Measurements from ENCODE around the gene GORASP1. TPM values are rescaled to one million over a fixed set of nuclear protein-coding genes. Genes with fewer than 3 reads are reported as not detected.
A peak's percentile ranks its signal among the peaks of the same experiment; 100 is the strongest.

Gene GORASP1
- total and polyA plus RNA-seq, 2 experiments from 2014 or later: 10.3 to 38.3 TPM

DNA sequence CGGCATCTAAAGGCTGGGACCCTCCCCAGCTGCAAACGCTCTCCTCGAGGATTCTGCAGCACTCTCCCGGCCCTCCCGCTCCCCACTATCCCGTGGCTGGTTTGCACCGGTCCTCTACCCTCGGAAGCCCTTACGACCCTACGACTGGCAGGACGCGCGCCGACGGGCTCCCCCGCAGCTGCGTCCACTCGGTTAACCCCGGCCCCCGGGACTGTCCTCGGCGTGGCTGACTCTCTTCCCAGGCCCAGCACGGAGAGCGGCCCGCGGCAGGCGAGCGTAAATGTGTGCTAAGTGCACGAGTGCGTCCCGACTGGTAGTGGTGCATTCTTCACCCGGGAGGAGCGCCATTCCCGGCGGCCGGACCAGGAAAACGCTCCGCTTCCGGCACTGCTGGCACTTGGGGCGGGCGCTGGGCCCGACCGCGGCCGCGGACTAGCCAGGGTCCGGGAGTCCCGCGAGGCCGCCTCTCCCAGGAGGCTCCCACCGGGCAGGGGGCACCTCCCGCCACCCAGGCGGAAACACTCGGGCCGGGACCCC is 508 bp downstream of the GORASP1 start (continued):
- TF ChIP-seq, protein P1, sequence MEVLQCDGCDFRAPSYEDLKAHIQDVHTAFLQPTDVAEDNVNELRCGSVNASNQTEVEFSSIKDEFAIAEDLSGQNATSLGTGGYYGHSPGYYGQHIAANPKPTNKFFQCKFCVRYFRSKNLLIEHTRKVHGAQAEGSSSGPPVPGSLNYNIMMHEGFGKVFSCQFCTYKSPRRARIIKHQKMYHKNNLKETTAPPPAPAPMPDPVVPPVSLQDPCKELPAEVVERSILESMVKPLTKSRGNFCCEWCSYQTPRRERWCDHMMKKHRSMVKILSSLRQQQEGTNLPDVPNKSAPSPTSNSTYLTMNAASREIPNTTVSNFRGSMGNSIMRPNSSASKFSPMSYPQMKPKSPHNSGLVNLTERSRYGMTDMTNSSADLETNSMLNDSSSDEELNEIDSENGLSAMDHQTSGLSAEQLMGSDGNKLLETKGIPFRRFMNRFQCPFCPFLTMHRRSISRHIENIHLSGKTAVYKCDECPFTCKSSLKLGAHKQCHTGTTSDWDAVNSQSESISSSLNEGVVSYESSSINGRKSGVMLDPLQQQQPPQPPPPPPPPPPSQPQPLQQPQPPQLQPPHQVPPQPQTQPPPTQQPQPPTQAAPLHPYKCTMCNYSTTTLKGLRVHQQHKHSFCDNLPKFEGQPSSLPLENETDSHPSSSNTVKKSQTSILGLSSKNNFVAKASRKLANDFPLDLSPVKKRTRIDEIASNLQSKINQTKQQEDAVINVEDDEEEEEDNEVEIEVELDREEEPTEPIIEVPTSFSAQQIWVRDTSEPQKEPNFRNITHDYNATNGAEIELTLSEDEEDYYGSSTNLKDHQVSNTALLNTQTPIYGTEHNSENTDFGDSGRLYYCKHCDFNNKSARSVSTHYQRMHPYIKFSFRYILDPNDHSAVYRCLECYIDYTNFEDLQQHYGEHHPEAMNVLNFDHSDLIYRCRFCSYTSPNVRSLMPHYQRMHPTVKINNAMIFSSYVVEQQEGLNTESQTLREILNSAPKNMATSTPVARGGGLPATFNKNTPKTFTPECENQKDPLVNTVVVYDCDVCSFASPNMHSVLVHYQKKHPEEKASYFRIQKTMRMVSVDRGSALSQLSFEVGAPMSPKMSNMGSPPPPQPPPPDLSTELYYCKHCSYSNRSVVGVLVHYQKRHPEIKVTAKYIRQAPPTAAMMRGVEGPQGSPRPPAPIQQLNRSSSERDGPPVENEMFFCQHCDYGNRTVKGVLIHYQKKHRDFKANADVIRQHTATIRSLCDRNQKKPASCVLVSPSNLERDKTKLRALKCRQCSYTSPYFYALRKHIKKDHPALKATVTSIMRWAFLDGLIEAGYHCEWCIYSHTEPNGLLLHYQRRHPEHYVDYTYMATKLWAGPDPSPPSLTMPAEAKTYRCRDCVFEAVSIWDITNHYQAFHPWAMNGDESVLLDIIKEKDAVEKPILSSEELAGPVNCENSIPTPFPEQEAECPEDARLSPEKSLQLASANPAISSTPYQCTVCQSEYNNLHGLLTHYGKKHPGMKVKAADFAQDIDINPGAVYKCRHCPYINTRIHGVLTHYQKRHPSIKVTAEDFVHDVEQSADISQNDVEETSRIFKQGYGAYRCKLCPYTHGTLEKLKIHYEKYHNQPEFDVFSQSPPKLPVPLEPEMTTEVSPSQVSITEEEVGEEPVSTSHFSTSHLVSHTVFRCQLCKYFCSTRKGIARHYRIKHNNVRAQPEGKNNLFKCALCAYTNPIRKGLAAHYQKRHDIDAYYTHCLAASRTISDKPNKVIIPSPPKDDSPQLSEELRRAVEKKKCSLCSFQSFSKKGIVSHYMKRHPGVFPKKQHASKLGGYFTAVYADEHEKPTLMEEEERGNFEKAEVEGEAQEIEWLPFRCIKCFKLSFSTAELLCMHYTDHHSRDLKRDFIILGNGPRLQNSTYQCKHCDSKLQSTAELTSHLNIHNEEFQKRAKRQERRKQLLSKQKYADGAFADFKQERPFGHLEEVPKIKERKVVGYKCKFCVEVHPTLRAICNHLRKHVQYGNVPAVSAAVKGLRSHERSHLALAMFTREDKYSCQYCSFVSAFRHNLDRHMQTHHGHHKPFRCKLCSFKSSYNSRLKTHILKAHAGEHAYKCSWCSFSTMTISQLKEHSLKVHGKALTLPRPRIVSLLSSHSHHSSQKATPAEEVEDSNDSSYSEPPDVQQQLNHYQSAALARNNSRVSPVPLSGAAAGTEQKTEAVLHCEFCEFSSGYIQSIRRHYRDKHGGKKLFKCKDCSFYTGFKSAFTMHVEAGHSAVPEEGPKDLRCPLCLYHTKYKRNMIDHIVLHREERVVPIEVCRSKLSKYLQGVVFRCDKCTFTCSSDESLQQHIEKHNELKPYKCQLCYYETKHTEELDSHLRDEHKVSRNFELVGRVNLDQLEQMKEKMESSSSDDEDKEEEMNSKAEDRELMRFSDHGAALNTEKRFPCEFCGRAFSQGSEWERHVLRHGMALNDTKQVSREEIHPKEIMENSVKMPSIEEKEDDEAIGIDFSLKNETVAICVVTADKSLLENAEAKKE (CRISPR knock-in tag; IDR thresholded peaks at IDR 0.05): no peak
- TF ChIP-seq EZH2phosphoT487 (IDR thresholded peaks at IDR 0.05; ENCODE audit: unreplicated experiment) (no peak), ZNF114 (CRISPR knock-in tag; IDR thresholded peaks at IDR 0.05) (no peak), STAT1 (IDR thresholded peaks at IDR 0.05; ENCODE audit: unreplicated experiment) (no peak), NANOG (IDR thresholded peaks at IDR 0.05; ENCODE audit: borderline replicate concordance) (no peak)

DNA sequence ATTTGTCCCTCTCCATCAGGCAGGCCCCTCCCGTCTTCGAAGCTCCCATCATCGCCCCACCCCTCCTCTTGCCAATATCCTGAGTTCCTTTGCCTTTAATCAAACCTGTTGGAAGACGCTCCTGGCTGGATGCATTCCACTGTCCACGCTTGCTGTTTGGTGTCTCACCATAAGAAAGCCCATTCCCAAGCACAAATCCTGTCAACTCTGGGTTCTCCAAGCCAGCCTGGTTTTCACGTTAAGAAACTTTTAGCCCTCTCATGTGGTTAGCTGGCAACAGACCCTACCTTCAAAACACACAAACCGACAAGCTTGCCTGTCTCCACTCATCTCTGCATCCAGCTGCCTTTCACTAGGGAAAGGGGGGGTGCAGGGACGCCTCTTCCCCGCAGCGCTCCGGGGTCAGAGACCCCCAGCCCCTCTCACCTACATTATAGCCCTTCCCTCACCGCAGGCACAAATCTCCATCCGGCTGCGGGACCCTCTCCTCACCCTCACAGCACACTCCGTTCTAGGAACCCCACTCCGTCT is 1.1 kb downstream of the GORASP1 start:
- peak overlapping the region; percentile 82 for H3K4me2 ChIP-seq
- Mint-ChIP-seq H3K36me3 (ENCODE audit: low read depth) (no peaks in the 10 kb centered on the region; the same call in 1 of the 3 replicates), H3K9me3 (no peaks in the 10 kb centered on the region; the same call in 2 of the 3 replicates), H3K4me1 (peaks cover 33% of the 10 kb centered on the region), H3K4me3 (peak overlapping the region; percentile 94), H3K27ac (no peak overlapping the region), H3K27me3 (ENCODE audit: insufficient read depth, low read depth, poor library complexity) (peaks cover 10% of the 10 kb centered on the region)
- H3K27me3 ChIP-seq (ENCODE audit: insufficient read depth): no peaks in the 10 kb centered on the region
- no peaks in the 10 kb centered on the region for H3K9me2 ChIP-seq (ENCODE audit: insufficient read depth)
- ATAC-seq (no peak), DNase-seq (ENCODE audit: low spot score) (peak; percentile 38)
- no peaks in the 10 kb centered on the region for H3K36me3 ChIP-seq (ENCODE audit: insufficient read depth)
- no peaks in the 10 kb centered on the region for H3F3A ChIP-seq (replicated peaks; ENCODE audit: low read depth)
- peaks cover 9% of the 10 kb centered on the region for H3K79me2 ChIP-seq (replicated peaks; ENCODE audit: insufficient read depth)
- H2AFZ ChIP-seq: peak overlapping the region; percentile 98
- no peak overlapping the region for H3K27ac ChIP-seq (ENCODE audit: low read depth)
- H3K4me3 ChIP-seq: peak overlapping the region; percentile 98
- peaks cover 12% of the 10 kb centered on the region for H4K20me1 ChIP-seq (replicated peaks; ENCODE audit: insufficient read depth)
- H3K4me1 ChIP-seq (ENCODE audit: insufficient read depth): no peaks in the 10 kb centered on the region
- TF ChIP-seq, protein P2, sequence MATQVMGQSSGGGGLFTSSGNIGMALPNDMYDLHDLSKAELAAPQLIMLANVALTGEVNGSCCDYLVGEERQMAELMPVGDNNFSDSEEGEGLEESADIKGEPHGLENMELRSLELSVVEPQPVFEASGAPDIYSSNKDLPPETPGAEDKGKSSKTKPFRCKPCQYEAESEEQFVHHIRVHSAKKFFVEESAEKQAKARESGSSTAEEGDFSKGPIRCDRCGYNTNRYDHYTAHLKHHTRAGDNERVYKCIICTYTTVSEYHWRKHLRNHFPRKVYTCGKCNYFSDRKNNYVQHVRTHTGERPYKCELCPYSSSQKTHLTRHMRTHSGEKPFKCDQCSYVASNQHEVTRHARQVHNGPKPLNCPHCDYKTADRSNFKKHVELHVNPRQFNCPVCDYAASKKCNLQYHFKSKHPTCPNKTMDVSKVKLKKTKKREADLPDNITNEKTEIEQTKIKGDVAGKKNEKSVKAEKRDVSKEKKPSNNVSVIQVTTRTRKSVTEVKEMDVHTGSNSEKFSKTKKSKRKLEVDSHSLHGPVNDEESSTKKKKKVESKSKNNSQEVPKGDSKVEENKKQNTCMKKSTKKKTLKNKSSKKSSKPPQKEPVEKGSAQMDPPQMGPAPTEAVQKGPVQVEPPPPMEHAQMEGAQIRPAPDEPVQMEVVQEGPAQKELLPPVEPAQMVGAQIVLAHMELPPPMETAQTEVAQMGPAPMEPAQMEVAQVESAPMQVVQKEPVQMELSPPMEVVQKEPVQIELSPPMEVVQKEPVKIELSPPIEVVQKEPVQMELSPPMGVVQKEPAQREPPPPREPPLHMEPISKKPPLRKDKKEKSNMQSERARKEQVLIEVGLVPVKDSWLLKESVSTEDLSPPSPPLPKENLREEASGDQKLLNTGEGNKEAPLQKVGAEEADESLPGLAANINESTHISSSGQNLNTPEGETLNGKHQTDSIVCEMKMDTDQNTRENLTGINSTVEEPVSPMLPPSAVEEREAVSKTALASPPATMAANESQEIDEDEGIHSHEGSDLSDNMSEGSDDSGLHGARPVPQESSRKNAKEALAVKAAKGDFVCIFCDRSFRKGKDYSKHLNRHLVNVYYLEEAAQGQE (IDR thresholded peaks at IDR 0.05; ENCODE audit: unreplicated experiment): no peak
- no peak for TF ChIP-seq JUNB (IDR thresholded peaks at IDR 0.05; ENCODE audit: unreplicated experiment)
